HCT116 (cell line): ENCODE measurements around the gene PFKFB2. TPM values are rescaled to one million over a fixed set of nuclear protein-coding genes. Genes with fewer than 3 reads are reported as not detected.

Experiments
- ATAC-seq: fragments of 200-7000 bp; cut with Tn5 transposase; 2 replicates; pipeline ENCODE4 v1.9.1; 2020; ENCODE audit warnings: mild to moderate bottlenecking, moderate library complexity
- BruUV-seq: library from RNA; stranded (reverse); fragments of 400-500 nt; replicated peaks from 2 replicates; lab custom pipeline; 2021; lab: Mats Ljungman, UMichigan
- CTCF ChIA-PET: fragments of 300-600 bp; sonication (Branson Sonifier 250); formaldehyde crosslinking; loops from one replicate; lab custom pipeline; 2021; ENCODE audit warnings: antibody characterized with exemption; lab: Charles Lee
- POLR2A ChIA-PET: fragments of 300-600, 350-600 bp; sonication (Branson Sonifier 250); formaldehyde crosslinking; loops from one replicate; lab custom pipeline; 2021; ENCODE audit warnings: antibody characterized with exemption; lab: Charles Lee
- RAD21 ChIA-PET, 2 experiments: fragments of 300-600 bp; sonication (Branson Sonifier 250); formaldehyde crosslinking; loops; one replicate each; lab custom pipeline; 2023; ENCODE audit warnings: low total read pairs in 2 of 2; ENCODE audit not compliant: uncharacterized antibody in 2 of 2, unreplicated experiment in 2 of 2, low non-redundant PET in 1 of 2; lab: Charles Lee
- DNase-seq: peaks from one replicate; pipeline ENCODE4 v3.0.0-alpha.2; 2010; ENCODE audit warnings: low read depth, low spot score
- H2AFZ ChIP-seq: fragments of 200-600 bp; shearing (Covaris generic), sonication (generic); 2 replicates; pipeline ENCODE4 v1.6.1; 2017; ENCODE audit warnings: low read depth, mixed run types, mixed read lengths, antibody characterized with exemption, low read length; ENCODE audit not compliant: poor library complexity, severe bottlenecking
- H3K27ac ChIP-seq: 2 replicates; pipeline ENCODE4 v1.5.1; 2012; ENCODE audit warnings: low read depth, low read length
- H3K27me3 ChIP-seq: fragments of 200-600 bp; sonication (generic); 2 replicates; pipeline ENCODE4 v1.6.1; 2016; ENCODE audit warnings: mixed run types, low read length, mixed read lengths; ENCODE audit not compliant: insufficient read depth
- H3K36me3 ChIP-seq, 2 experiments: fragments of 200-500 bp in 1 of 2; fragments of 200-600 bp in 1 of 2; sonication (Bioruptor generic) in 1 of 2; sonication (generic) in 1 of 2; 2 replicates each; pipeline versions ENCODE4 v1.5.1 to v1.6.1; 2014 to 2016; ENCODE audit warnings: low read length in 2 of 2, inconsistent platforms in 1 of 2, mixed read lengths in 1 of 2, mixed run types in 1 of 2; ENCODE audit not compliant: insufficient read depth in 2 of 2, control insufficient read depth in 1 of 2
- H3K4me1 ChIP-seq, 2 experiments: fragments of 200-600 bp in 1 of 2; sonication (generic) in 1 of 2; 2 replicates each; pipeline versions ENCODE4 v1.5.1 to v1.6.1; 2012 to 2017; ENCODE audit warnings: low read length in 2 of 2, inconsistent platforms in 1 of 2, mild to moderate bottlenecking in 1 of 2, mixed read lengths in 1 of 2, mixed run types in 1 of 2, moderate library complexity in 1 of 2; ENCODE audit not compliant: insufficient read depth in 2 of 2, control insufficient read depth in 1 of 2
- H3K4me2 ChIP-seq: fragments of 200-600 bp; sonication (generic); 2 replicates; pipeline ENCODE4 v1.6.1; 2017; ENCODE audit warnings: mixed run types, low read length, mixed read lengths
- H3K4me3 ChIP-seq, 2 experiments: fragments of 200-600 bp in 1 of 2; sonication (generic) in 1 of 2; replicated peaks in 1 of 2; 2 replicates each; pipeline ENCODE4 v1.5.1; 2011 to 2016; ENCODE audit warnings: low read length in 2 of 2, control low read depth in 1 of 2, low read depth in 1 of 2, mild to moderate bottlenecking in 1 of 2, mixed read lengths in 1 of 2, mixed run types in 1 of 2
- H3K79me2 ChIP-seq: fragments of 200-600 bp; sonication (generic); 2 replicates; pipeline ENCODE4 v1.6.1; 2017; ENCODE audit warnings: mild to moderate bottlenecking, mixed run types, low read length, moderate library complexity, mixed read lengths; ENCODE audit not compliant: insufficient read depth
- H3K9ac ChIP-seq: fragments of 200-600 bp; sonication (generic); 2 replicates; pipeline ENCODE4 v1.6.1; 2016; ENCODE audit warnings: low read length, mixed read lengths
- H3K9me2 ChIP-seq: fragments of 200-600 bp; sonication (generic), shearing (Covaris generic); 2 replicates; pipeline ENCODE4 v1.6.1; 2017; ENCODE audit warnings: mixed run types, mild to moderate bottlenecking, moderate library complexity; ENCODE audit not compliant: insufficient read depth
- H3K9me3 ChIP-seq, 2 experiments: fragments of 200-500 bp in 1 of 2; fragments of 200-600 bp in 1 of 2; sonication (Bioruptor generic) in 1 of 2; sonication (generic) in 1 of 2; 2 replicates each; pipeline ENCODE4 v1.6.1; 2014 to 2017; ENCODE audit warnings: low read length in 2 of 2, mixed read lengths in 2 of 2, inconsistent platforms in 1 of 2, low read depth in 1 of 2, mild to moderate bottlenecking in 1 of 2, mixed run types in 1 of 2, moderate library complexity in 1 of 2; ENCODE audit not compliant: control insufficient read depth in 1 of 2, insufficient read depth in 1 of 2
- H4K20me1 ChIP-seq: fragments of 200-600 bp; sonication (generic), shearing (Covaris generic); 2 replicates; pipeline ENCODE4 v1.6.1; 2017; ENCODE audit warnings: mixed run types, mild to moderate bottlenecking, moderate library complexity; ENCODE audit not compliant: insufficient read depth
- POLR2AphosphoS5 ChIP-seq: IDR thresholded peaks from 2 replicates; pipeline ENCODE4 v1.6.1; 2011; ENCODE audit warnings: mild to moderate bottlenecking, low read depth, low read length, moderate library complexity
- intact Hi-C: fragments of 100-400 bp; cut with micrococcal nuclease; formaldehyde crosslinking; loops from 2 replicates; pipeline ENCODE4 v1.10.0; 2022
- total RNA-seq: library from RNA; stranded (reverse); gene quantifications from one replicate; pipeline ENCODE4 v1.2.1, GENCODE V29; 2021; ENCODE audit not compliant: unreplicated experiment
- TF ChIP-seq, protein P1 (sequence below): IDR thresholded peaks from 2 replicates; pipeline ENCODE4 v1.6.1; 2012; ENCODE audit warnings: low read depth

PFKFB2 gene
- total RNA-seq, 1 experiment from 2014 or later, result 13.9 TPM

DNA sequence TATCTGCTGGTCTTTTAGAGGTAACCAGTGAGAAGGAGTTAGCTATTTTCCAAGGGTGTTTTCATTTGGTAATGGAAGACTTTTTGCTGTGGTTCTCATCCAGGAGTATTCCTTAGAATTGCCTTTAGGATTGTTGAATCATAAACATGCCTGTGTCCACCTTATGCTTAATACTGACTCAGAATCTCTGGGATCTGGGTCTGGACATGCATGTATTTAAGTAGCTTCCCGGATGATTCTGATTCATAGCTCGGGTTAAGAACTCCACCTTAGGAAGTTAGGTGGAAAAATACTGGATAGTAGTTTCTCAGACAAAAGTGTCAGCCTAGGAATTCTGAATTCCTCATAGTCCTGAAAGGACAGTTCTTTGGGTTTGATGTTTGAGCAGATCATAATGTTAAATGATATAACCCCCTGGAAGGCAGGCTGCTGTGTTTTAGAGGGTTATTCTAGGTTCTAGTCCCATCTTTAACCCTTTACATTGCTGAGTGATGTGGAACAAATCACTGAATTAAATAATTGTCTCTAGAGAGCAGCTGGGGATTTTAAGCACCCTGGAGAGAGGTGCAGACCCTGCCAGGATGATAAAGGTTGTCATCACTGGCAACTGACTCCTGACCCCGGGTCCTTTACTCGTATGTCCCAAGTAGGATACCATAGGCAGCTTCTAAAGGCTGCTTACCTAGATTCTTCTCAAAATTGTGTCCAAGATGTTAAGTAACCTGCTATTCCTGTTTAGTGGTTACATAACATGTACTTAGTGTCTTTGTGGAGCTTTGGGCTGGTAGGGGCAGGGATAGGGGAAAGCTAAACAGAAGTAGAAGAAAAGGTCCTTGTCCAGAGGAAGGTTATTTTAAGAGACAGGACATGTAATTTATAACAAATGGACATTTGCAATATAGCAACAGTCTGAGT lies 21.1 kb downstream of the PFKFB2 start:
- no peak overlapping the region for H3K4me2 ChIP-seq
- no peak overlapping the region for H3K27ac ChIP-seq
- no peak overlapping the region for H2AFZ ChIP-seq
- ChIA-PET POLR2A (interaction anchor here (1.3 kb wide), 1 partner anchor 21 kb away, joined by 6 read pairs; the partner anchor contains the start of gene PFKFB2), CTCF (interaction anchor here (0.9 kb wide), 1 partner anchor 10 kb away, joined by 3 read pairs; no protein-coding TSS in a partner anchor), RAD21 (no interaction called here)
- no peaks in the 10 kb centered on the region for H4K20me1 ChIP-seq
- H3K9me3 ChIP-seq, result no peaks in the 10 kb centered on the region
- H3K4me1 ChIP-seq, result no peaks in the 10 kb centered on the region
- no peak for ATAC-seq
- intact Hi-C loops, result no loop called here
- DNase-seq, result no peak
- H3K9ac ChIP-seq, result no peak overlapping the region
- BruUV-seq, result no TSS peak
- no peaks in the 10 kb centered on the region for H3K9me2 ChIP-seq
- H3K79me2 ChIP-seq, result no peaks in the 10 kb centered on the region
- no peak overlapping the region for H3K4me3 ChIP-seq
- no peak for TF ChIP-seq POLR2AphosphoS5
- TF ChIP-seq, protein P1, sequence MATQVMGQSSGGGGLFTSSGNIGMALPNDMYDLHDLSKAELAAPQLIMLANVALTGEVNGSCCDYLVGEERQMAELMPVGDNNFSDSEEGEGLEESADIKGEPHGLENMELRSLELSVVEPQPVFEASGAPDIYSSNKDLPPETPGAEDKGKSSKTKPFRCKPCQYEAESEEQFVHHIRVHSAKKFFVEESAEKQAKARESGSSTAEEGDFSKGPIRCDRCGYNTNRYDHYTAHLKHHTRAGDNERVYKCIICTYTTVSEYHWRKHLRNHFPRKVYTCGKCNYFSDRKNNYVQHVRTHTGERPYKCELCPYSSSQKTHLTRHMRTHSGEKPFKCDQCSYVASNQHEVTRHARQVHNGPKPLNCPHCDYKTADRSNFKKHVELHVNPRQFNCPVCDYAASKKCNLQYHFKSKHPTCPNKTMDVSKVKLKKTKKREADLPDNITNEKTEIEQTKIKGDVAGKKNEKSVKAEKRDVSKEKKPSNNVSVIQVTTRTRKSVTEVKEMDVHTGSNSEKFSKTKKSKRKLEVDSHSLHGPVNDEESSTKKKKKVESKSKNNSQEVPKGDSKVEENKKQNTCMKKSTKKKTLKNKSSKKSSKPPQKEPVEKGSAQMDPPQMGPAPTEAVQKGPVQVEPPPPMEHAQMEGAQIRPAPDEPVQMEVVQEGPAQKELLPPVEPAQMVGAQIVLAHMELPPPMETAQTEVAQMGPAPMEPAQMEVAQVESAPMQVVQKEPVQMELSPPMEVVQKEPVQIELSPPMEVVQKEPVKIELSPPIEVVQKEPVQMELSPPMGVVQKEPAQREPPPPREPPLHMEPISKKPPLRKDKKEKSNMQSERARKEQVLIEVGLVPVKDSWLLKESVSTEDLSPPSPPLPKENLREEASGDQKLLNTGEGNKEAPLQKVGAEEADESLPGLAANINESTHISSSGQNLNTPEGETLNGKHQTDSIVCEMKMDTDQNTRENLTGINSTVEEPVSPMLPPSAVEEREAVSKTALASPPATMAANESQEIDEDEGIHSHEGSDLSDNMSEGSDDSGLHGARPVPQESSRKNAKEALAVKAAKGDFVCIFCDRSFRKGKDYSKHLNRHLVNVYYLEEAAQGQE, result peak; percentile 4; the same call in 1 of the 2 replicates
- H3K36me3 ChIP-seq, result peaks cover 0 to 2% of the 10 kb centered on the region in 2 experiments; a peak in 1 of 4 replicates
- H3K27me3 ChIP-seq, result no peaks in the 10 kb centered on the region
